ENCODE results near the gene NOL3.

Gene NOL3

GRCh38 chr16:67170949-67171649 is 761 bp downstream of the NOL3 start:
- no peak for DNase-seq (ENCODE audit: low spot score)

GRCh38 chr16:67173323-67173722 is 3.0 kb downstream of the NOL3 start:
- DNase-seq (ENCODE audit: low spot score): no peak

- peak; percentile 59 for DNase-seq (ENCODE audit: low spot score)
Measured at GRCh38 chr16:67173808-67174705, 3.7 kb downstream of the NOL3 start.

DNA sequence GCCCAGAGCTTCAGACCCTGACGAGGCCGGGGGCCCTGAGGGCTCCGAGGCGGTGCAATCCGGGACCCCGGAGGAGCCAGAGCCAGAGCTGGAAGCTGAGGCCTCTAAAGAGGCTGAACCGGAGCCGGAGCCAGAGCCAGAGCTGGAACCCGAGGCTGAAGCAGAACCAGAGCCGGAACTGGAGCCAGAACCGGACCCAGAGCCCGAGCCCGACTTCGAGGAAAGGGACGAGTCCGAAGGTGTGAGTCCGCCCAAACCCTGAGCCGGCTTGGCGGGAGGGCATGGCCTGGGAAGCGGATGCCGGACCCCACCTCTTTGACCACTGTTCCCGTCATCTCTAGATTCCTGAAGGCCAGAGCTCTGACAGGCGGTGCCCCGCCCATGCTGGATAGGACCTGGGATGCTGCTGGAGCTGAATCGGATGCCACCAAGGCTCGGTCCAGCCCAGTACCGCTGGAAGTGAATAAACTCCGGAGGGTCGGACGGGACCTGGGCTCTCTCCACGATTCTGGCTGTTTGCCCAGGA is 4.4 kb downstream of the NOL3 start:
- DNase-seq (ENCODE audit: low spot score): no peak

DNA sequence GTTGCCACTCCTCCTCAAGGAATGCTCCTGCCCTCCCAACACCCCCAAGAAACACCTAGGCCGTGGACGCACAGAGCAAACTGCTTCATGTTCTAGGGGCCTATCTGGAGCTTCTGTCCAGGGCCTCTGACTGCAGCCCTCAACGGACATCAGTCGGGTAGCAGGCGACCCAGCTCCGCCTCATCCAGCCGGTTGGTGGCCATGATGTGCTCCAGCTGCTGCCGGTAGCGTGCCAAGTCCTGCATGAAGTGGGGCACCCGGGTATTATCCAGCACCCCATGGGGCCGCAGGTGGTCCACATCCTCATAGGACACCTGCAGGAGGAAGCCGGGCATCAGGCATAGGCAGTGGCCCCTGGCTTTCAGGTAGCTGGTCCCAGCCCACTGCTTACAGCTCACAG is 6.3 kb downstream of the NOL3 start:
- no peak for DNase-seq (ENCODE audit: low spot score)

DNA sequence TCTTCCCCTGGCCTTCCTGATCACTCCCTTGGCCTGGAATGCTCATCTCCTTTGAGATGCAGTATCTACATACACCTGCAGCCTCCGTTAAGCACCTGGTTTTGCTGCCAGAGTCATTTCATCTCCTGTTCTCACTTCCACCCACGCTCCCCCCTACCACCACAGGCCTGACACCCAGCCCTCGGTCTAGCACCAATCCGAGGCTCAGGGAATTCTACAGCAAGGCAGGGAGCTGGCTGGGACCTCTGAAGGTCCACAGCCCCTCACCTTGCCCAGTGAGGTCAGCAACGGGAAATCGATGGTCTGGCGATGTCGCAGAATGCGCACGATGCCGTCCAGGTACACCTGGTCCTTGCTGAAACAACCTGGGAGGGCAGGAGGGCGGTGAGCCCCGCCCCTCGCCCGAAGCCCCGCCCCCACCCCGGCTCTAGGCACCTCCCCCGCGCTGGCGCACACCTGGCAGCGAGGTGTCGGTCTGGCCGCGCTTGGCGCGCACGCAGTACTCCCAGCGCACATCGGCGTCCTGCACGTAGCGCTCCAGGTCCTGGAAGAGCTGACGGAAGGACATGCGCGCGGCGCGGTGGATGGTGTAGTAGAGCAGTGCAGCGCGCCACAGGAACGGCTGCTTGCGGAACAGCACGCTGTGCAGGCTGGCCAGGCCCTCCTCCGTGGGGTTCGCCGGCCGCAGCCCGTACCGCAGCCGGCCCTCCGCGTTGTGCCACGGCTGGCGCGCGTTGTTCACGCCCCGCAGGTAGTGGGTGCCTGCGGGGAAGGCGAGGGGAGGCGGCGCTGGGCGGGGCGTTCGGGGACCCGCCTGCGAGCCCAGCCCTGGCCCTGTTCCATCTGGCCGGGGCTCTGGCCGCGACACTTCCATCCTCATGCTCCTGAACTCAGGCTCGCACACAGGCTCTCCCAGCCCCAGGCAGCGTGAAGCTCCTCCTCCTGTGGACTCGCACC is 7.7 kb downstream of the NOL3 start:
- peak; percentile 64 for DNase-seq (ENCODE audit: low spot score)

DNA sequence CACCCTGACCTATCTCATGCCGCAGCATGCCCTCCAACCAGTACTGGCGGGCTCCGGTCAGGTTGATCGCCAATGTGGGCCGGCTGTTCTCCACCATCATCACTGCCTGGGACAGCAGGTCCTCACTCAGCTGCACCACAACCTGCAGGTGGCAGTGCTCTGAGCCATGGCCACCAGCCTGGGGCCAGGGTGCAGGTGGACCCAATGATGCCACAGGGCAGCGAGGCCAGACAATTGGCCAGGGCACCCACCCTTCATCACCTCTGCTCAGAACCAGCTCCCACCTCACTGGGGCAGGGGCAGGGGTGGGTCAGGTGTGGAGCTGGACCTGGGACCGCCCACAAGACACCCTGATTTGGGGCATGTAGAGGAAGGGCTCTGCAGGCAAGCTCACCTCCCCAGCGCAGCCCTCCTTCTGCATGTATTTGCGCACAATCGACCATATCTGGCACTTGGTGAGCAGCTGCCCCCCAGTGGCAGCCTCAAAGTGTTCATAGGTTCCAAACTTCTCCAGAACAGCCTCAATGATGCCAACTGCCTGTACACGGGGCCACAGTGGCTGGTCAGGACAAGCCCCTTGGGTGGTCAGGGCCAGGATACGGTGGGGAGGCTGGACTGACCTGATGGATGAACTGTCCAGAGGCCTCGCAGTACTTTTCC is 9.2 kb downstream of the NOL3 start:
- DNase-seq (ENCODE audit: low spot score): no peak

GRCh38 chr16:67180166-67180565 is 9.8 kb downstream of the NOL3 start:
- DNase-seq (ENCODE audit: low spot score): no peak

DNA sequence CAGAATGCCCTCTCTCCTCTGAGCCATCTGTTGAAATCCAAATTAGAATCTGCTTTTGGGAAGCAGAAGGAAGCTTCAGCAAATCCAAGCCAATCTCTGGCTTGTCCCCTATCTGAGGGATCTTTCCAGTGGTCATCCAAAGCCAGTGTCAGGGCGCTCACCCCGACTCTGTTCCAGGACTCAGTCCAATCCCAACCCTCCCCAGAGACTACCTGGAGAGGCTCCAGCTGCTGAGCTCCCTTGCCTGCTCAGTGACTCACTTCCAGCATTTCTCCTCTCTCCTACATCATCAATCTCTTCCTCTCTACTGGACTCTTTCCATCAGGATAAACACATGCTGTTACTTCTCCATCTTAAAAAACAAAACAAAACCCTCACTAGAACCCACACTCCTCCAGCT is 11.0 kb downstream of the NOL3 start:
- no peak for DNase-seq (ENCODE audit: low spot score)

DNA sequence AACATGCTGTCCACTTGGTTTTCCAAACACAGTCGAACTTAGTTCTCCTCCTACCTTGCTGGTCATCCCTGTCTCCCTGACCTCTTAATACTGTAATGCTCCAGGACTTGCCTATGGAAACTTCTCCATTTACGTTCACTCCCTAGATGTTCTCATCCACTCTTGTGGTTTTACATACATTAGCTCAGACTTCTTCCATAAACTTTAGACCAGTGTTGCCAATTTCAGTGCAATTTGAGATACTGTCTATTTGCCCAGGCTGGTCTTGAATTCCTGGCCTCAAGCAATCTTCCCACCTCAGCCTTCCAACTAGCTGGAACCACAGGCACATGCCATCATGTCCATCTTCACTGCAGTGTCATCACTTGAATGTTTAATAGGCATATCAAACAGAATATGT is 11.9 kb downstream of the NOL3 start:
- DNase-seq (ENCODE audit: low spot score): no peak

GRCh38 chr16:67183284-67183626 is 12.9 kb downstream of the NOL3 start:
- DNase-seq (ENCODE audit: low spot score): no peak

GRCh38 chr16:67183627-67184452 is 13.5 kb downstream of the NOL3 start, which contains the start of gene MATCAP1:
Gene MATCAP1 (minus strand): TSS chr16:67183963. CDS start chr16:67180610, 3,353 bp downstream.
- peak; percentile 96 for DNase-seq (ENCODE audit: low spot score)

GRCh38 chr16:67184453-67184994 is 14.2 kb downstream of the NOL3 start:
- DNase-seq (ENCODE audit: low spot score): no peak

DNA sequence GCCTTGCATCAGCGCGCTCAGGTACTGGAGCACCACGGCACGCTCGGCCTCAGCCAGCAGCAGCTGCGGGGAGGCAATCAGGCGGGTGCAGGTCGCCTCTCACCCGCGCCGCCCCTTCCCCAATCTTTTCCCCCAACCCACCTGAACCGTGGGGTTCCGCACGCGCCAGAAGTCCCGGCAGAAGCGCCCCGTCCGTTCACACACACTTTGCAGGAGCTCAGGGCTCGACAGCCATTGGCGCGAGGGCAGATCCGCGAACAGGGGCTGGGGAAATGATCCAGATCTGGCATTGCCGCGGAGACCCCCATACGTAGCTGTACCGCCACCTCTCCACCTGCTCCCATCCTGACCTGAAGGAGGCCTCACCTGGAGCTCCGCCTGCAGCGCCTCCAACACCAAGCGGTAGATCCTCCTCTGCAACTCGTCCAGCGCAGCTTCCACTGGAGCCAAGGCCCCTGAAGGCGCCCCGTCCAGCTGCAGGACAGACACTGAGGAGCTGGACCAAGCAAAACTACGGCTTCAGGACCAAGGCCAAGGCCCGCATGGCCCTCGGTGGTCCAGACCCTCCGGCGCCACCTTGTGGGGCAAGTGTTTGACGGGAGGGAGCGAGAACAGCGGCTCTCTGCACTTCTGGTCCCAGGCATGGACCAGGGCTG is 14.8 kb downstream of the NOL3 start:
- DNase-seq (ENCODE audit: low spot score): peak; percentile 77

DNA sequence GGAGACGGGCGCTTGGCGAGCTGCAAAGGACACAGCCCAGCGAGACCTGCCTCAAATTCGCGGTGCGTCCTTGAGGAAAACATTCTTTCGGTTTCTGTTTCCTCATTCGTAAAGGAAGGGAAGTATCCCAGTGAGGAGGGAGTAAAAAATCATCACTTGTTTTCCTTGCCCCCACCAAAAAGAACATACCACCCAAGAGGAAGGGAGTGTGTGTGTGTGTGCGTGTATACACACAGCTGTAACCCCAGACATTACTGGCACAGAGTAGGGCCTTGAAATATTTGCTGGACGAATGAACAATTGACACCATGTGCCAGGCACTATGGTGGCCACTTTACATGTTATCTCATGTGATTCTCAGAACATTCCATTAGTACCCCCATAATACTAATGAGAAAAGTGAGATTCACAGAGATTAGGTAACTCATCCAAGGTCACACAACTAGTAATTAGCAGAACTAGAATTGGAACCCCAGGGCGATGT is 15.4 kb downstream of the NOL3 start:
- no peak for DNase-seq (ENCODE audit: low spot score)

GRCh38 chr16:67186550-67186950 is 16.2 kb downstream of the NOL3 start:
- no peak for DNase-seq (ENCODE audit: low spot score)

- DNase-seq (ENCODE audit: low spot score): no peak
Measured at GRCh38 chr16:67187175-67187890, 17.0 kb downstream of the NOL3 start.

GRCh38 chr16:67188323-67188722 is 18.0 kb downstream of the NOL3 start:
- no peak for DNase-seq (ENCODE audit: low spot score)

DNA sequence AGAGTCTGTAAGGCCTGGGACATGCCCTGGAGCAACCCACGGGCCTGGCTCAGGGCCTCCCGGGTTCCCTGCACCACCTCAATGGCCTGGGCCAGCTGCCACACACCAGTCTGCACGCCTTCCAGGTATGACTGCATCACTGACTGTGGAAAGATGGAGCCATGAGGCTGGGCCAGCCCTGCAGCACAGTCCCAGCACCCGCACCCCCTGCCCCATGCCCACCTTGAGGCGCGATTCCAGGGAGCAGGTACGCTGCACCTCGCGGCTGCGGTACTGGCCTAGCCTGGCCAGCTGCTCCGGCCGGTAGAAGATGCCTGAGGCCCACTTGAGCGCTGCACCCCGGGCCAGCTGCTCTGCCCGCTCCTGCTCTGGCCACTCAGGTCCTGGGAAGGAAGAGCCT is 18.5 kb downstream of the NOL3 start:
- DNase-seq (ENCODE audit: low spot score): no peak

Data from CD4-positive, alpha-beta T cell treated with Interleukin-6 at 100 ng/mL for 8 hours (primary cell).